HPDE6-E6E7 (cell line): ENCODE measurements around the gene PCBP3.
"Not testable (repeated sequence)": the region's sequence is repeated elsewhere in the genome, so short reads cannot be mapped to it uniquely, and the experiment has no call there.

Source experiments
- DNase-seq: peaks from one replicate; pipeline ENCODE4 v3.0.0; 2011; ENCODE audit warnings: missing footprints; ENCODE audit errors: extremely low spot score

Gene PCBP3

DNA sequence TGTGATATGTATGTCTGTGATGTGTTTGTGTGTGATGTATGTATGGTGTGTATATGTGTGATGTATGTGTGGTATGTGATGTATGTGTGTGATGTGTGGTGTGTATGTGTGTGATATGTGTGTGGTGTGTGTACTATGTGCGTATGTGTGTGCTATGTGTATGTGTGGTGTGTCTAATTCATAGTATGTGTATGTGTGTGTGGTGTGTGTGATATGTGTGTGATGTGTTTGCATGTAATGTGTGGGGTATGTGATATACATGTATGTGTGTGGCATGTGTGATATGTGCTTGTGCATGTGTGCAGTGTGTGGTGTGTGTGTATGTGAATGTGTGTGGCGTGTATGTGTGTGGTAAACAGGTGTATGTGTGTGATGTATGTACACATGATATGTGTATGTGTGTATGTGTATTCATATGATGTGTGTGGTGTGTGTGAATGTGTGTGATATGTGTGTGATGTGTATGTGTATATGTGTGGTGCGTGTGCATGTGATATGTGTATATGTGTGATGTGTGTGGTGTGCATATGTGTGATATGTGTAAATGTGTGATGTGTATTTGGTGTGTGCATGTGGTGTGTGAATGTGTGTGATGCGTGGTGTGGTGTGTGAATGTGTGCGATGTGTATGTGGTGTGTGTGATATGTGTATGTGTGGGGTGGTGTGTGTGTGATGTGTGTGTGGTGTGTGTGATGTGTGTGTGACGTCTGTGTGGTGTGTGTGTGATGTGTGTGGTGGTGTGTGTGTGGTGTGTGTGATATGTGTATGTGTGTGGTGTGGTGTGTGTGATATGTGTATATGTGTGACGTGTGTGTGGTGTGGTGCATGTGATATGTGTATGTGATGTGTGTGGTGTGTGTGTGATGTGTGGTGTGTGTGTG is 8.0 kb upstream of the PCBP3 start:
- no peak for DNase-seq

DNA sequence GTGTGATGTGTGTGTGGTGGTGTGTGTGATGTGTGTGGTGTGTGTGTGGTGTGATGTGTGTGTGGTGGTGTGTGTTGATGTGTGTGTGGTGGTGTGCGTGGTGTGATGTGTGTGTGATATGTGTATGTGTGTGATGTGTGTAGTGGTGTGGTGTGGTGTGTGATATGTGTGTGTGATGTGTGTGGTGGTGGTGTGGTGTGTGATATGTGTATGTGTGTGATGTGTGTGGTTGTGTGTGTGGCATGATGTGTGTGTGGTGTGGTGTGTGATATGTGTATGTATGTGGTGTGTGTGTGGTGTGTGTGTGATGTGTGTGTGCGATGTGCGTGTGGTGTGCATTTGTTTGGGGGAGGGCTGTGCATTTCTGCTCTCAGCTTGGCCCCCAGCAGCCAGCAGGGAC is 7.1 kb upstream of the PCBP3 start:
- no peak for DNase-seq

DNA sequence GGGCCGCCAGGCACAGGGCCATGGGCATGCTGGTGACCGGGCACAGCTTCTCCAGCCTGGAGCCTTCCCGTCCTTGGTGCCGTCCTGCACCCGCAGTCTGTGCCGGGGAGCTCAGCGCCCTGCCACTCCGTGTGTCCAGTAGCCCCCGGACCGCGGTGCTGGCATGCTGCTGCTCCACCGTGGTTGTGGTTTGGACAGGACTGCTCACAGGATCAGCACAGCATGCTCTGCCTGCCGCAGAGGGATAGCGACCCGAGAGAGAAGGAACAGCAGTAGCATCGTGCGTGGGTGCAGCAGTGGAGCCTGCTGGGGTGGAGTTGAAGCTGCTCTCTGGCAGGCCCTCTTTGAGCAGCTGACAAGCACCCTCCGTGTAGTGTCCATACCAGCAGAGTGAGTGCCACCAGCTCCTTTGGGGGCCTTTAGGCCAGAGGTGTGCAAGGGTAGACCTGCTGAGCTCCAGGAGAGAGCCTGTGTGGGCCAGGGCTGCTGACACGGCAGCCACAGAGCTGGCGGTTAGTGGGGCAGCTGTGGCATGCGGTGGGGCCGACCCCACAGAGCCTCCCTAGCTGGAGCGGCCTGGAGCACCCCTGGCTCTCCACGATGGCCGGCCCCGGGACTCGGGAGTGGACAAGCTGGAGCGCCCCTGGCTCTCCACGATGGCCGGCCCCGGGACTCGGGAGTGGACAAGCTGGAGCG is 6.4 kb upstream of the PCBP3 start:
- DNase-seq: no peak

DNA sequence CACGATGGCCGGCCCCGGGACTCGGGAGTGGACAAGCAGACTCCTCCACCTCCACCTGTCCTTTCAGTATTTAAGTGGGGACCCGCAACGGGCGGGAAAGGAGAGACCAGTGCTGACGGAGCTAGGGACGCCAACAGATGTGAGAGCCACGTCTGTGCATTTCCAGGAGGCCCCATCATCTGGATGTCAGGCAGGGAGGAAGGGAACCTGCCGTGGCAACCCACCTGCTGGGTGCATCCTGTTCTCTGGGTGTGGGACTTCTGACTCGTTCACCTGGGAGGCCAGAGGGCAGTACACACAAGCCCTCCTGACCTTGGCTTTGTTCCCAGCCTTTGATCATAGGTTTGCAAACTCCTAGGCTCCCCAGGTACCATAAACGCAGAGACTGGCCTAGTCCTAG is 5.6 kb upstream of the PCBP3 start:
- DNase-seq: no peak

DNA sequence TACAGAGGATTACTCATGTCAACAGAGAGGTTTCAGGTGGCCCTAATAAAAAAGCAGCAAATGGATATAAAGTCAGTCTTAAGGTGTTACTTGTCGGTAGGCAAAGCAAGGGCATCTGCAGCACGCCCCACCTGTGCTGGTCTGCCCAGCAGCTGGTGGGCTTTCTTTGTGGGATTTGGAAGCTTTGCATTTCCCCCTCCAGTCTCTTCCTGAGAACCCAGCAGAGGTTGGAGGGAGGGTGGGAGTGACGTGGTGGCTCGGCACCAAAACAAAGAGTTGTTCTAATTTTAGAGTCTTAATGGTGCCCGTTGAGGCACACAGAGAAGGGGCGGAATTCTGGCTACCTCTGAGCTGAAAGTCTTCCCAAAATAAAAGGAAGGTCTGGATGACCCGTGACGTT is 4.8 kb upstream of the PCBP3 start:
- no peak for DNase-seq

DNA sequence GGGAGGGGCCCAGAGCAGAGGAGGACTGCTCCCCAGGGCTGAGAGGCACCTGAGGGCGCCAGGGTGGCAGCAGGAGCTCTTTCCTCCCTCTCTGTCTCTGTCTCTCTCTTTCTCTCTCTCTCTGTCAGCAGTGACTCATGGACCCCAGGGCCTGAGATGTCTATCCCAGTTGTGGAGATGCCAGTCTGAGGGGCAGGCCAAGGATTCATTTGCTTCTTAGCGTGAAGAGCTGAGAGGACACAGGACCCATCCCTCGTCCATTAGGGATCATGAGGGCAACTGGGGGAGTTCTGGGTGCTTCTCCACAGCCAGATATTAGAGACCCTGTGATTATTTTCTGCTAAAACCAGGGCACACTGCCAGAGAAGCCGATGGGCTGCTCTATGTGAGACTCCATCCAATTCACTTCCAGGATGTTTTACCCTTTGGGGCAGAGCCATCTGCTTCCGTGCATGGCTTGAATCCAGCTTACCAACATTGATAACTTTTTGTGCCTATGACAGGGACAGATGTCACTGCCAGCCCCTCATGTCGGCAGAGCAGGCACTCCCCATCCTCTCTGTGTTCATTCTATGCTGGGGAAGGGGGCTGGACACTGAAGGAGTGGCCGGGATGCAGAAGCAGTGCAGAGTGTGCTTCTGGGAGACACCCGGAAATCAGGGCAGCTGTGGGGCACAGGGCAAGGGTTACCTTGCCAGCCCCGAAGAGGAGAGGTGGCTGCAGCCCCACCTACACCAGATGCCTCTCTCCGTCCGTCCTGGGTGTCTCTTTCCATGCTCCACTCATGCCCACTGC is 4.1 kb upstream of the PCBP3 start:
- DNase-seq: no peak

DNA sequence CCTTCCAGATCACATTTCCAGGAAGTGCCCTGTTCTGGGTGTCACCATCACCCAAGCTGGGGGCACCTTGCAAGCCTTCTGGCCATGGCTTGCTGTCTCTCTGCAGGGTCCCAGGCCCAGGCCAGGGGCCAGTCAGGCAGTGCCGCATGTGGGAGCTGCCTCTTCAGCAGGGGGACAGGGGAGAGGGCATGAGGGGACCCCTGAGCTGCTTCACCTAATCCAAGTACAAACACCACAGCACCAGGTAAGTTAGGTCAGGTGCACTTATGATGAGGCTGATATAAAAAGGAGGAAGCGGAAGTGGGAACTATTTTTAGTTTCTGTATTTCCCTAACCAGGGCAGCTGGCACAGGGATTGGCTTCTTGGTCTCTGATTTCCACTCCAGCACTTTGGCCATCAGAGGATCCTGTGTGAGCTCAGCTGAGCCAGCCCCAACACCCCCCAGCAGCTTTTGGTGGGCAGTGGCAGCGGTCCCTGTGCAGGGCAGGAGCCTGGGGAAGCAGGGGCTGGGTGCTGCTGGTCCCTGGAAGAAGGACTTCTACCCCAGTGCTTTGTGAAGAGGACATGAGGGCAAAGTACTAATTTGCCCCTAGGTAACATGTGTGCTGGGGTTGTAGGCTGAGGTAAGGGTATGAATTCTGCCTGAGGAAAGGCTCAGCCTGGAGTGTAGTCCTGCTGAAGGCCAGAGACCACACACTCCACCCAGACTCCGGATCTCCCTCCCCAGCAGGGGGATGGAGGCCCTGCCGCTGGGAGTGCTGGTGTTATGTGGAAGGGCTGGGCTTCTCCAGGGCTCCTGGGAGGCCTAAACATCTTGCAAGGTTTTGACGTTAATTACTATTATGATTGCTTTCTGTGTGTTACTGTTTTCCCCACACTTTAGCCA is 3.3 kb upstream of the PCBP3 start:
- DNase-seq: no peak

DNA sequence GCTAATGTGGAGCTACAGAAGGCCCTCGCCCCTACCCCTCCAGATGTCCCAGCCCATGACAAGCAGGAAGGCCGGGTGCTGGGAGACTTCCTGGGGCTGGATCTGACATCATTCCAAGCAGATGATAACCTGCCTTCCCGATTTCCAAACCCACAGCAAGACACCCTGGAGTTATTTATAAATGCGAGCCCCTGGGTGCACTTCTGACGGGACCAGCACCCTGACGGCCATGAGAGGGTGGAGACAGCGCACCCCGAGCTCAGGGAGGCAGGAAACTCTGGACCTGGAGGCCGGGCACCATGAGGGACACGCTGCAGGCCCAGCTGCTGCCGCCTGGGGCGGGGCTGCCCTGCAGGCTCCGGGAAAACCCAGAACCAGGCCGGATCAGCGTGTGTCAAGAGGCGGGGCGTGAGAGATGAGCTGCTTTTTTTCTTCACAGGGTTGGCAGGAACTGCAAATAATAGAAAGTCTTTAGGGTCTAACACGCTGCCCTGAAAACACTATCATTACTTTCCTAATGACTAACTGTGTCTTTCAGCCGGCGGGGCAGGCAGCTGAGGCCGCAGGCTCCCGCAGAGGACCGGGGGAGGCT is 2.5 kb upstream of the PCBP3 start:
- no peak for DNase-seq

DNA sequence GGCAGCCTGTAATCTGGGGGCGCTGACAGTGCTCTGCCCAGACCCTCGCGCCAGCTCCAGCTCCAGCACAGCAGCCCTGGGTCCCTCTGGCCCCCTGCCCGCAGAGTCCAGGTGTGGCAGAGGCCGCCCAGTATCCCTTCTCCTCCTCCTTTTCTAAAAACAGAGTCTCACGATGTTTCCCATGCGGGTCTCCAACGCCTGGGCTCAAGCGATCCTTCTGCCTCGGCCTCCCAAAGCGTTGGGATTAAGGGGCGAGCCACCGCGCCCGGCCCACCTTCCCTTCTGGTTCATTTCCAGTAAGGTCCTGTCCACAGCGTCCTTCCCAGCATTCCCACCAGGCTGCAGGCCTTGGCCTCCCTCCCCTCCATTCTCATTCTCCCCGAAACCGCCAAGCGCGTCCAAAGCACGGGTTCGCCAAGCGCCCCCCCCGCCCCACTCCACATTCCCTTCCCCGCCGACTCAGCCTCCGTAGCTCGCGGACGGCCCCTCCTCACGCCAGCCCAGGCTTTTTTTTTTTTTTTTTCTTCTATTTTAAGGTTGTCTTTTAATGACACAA is 2.0 kb upstream of the PCBP3 start:
- DNase-seq: no peak

DNA sequence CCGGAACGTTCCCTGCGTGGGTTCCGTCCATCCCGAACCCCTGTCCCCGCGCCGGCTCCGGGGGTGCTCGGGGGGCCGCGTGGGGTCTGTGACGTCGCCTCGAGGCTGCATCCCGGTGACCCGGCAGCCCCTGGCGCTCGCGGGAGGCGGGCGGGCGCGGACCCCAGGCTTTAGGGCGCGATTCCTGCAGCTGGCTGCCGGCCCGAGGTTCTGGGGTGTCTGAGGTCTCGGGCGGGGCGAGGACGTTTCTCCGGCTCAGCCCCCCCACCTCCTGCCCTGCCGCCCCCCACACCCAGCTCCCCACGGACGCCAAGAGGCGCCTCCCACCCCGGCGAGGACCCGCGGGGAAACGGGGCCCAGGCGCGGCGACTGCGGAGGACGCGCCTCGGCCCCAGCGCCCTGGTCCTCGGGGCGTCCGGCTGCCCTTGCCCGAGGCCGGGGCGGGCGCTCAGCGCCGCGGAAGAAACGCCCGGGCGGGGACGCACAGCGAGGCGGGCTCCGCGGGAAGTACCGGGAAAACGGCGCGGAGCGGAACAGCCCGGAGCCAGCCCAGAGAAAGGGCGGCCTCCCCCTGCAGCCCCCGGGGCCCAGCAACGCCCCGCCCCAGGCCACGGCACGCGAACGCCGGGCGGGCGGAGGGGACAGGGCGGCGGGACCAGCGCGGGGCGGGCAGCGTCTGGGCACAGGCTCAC is 1.3 kb upstream of the PCBP3 start:
- DNase-seq: no peak

DNA sequence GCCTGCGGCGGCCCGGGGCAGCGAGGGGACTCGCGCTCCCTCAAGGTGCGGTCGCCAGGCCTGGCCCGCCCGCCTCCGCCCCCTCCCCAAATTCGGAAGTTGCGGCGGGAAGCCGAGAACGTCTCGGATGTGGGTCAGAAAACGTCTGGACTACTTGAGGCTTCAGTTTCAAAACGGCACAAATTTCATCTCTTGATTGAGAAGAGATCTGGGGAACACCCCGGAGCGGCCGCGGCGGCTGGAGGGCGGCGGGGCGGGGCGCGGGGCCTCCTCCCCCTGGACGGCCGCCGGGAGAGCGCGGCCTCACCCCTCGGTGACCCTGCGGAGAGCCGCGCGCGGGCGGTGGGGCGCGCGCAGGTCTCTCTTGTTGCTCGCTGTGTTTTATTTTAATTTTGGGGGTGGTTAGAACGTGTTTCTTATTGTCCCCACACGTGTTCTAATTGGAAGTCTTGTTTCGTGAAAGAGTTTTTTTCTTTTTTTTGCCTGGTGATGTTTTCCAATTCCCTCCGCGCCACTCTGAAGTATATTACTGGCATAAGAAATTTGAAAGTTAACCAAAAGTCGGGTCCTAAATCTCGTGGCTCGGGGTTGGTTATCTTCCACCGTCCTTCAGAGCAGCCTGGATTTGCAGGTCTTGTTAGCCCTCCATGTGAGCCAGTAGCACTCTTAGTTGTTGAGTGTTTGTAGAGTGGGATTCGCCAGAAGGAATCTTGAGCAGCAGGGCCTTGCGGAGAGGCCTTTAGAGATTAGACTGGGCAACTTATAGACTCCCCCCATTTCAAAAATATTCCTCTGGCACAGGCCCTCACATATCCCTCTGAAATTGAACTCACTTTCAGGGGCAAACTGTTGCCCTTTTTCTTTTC is 749 bp downstream of the PCBP3 start:
- no peak for DNase-seq

DNA sequence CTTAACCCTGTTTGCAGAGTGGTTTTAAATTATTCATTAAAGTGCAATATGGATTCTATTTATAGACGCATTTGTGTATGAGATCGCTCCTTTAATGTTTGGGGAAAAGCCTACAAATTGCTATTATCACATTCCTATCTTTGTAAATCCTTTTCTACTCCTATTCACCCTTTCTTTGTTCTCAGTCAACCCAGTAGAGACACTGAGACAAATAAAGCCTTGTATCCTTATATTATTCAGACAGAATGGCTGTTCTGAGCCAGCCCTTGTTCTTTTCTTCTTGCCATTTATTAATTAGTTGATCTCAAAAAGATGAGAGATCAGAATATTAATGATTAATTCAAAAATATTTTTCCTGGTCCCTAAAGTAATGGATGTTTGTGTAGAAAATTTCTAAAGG is 8.4 kb downstream of the PCBP3 start:
- DNase-seq: no peak

DNA sequence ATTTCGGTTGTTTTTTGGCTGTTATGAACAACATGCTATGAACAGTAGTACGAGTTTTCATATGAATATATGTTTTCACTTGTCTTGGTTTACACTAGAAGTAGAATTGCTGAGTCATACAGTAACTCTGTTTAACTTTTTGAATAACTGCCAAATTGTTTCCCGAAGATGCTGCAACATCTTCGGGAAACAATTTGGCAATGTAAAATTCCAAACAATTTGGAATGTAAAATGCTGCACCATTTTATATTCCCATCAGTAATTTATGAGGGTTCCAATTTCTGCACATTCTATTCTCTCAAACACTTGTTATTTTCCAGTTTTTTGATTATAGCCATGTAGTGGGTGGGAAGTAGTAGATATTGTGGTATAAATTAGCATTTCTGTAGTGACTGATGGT is 11.6 kb downstream of the PCBP3 start:
- DNase-seq: no peak

DNA sequence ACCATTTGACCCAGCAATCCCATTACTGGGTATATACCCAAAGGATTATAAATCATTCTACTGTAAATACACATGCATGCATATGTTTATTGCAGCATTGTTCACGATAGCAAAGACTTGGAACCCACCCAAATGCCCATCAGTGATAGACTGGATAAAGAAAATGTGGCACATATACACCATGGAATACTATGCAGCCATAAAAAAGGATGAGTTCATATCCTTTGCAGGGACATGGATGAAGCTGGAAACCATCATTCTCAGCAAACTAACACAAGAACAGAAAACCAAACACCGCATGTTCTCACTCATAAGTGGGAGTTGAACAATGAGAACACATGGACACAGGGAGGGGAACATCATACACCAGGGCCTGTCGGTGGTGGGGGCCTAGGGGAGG is 12.6 kb downstream of the PCBP3 start:
- not testable (repeated sequence) for DNase-seq

DNA sequence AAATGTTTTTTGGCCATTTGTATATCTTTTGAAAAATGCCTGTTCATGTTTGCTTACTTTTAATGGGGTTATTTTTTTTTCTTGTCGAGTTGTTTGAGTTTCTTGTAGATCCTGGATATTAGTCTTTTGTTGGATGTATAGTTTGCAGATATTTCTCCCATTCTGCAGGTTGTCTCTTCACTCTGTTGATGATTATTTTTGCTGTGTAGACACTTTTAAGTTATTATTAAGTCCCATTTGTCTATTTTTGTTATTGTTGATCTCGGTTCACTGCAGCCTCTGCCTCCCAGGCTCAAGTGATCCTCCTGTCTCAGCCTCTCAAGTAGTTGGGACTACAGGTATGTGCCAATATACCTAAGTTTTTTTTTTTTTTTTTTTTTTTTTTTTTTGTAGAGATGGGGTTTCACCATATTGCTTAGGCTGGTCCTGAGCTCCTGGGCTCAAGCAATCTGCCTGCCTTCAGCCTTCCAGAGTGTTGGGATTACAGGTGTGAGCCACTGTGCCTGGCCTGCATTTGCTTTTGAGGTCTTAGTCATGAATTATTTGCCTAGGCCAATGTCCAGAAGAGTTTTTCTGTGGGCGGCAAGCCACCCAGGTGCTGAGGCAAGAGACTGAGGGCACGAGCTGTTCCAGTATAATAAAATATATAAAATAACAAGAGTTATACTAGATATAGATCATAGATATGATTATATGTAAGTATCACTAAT is 18.5 kb downstream of the PCBP3 start:
- not testable (repeated sequence) for DNase-seq

DNA sequence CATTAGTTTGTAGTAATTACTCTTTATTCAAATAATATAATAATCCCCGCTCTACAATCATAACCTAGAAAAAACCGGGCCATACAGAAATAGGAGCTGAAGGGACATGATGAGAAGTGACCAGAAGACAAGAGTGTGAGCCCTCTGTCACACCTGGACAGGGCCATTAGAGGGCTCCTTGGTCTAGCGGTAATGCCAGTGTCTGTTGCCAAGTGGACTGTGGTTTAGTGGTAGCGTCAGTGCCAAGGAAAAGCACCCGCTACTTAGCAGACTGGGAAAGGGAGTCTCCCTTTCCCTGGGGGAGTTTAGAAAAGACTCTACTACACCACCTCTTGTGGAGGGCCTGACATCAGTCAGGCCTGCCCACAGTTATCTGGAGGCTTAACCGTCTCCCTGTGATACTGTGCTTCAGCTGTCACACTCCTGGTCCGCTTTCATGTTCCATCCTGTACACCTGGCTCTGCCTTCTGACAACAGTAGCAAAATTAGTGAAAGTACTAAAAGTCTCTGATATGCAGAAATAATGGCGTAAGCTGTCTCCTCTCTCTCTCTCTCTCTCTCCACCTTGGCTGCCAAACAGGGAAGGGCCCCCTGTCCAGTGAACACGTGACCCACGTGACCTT is 19.2 kb downstream of the PCBP3 start:
- DNase-seq: not testable (repeated sequence)

DNA sequence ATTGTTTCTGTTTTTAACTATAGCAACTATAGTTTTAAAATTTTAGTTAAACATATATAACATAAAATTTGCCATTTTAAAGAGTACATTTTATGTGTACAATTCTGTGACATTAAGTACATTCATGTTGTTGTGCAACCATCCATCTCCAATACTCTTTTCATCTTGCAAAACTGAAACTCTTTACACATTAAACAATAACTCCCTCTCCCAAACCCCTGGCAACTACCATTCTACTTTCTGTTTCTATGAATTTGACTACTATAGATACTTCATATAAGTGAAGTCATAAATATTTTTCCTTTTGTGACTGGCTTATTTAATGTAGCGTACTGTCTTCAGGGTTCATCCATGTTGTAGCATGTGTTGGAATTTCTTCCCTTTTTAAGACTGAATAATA is 25.9 kb downstream of the PCBP3 start:
- no peak for DNase-seq

DNA sequence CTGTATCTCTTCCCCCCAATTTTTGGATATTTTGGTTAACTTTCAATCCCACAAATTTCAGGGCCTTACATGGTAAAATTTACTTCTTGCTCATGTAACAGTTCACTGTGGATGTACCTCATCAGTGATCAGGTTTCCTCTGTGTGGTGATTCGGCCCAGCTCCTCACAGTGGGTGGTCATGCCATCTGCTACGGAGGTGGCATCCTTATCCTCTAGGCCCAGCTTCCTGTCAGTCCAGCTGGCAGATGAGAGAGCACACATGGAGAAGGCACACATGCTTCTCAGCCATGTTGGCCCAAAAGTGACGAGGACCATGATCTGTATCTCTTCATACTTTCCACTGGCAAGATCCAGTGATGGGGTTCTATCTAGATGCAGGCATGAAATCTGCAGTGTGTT is 27.2 kb downstream of the PCBP3 start:
- no peak for DNase-seq
